GM21423 (cell line): ENCODE measurements around the gene MRE11.
"Not testable (repeated sequence)": the region's sequence is repeated elsewhere in the genome, so short reads cannot be mapped to it uniquely, and the experiment has no call there.

Source experiments
- ATAC-seq: cut with Tn5 transposase; IDR thresholded peaks from one replicate; pipeline ENCODE4 v1.9.1; 2021; ENCODE audit warnings: mild to moderate bottlenecking, moderate library complexity; ENCODE audit not compliant: unreplicated experiment

Gene MRE11

GRCh38 chr11:94433049-94433448, 60.6 kb downstream of the MRE11 start:
- no peak for ATAC-seq

GRCh38 chr11:94424662-94425061, 69.0 kb downstream of the MRE11 start:
- ATAC-seq, result no peak

- ATAC-seq, result no peak
These were observed 69.6 kb downstream of the MRE11 start for GRCh38 chr11:94424011-94424410.

GRCh38 chr11:94423507-94423906, 70.1 kb downstream of the MRE11 start:
- ATAC-seq, result no peak

- ATAC-seq, result no peak
These were observed 75.4 kb downstream of the MRE11 start for GRCh38 chr11:94418123-94418765.

GRCh38 chr11:94417386-94417987, 76.2 kb downstream of the MRE11 start:
- ATAC-seq, result no peak

- no peak for ATAC-seq
These were observed 88.4 kb downstream of the MRE11 start for GRCh38 chr11:94405062-94405833.

- no peak for ATAC-seq
These were observed 91.3 kb downstream of the MRE11 start for GRCh38 chr11:94402355-94402754.

GRCh38 chr11:94401773-94402265, 91.8 kb downstream of the MRE11 start:
- ATAC-seq, result no peak

GRCh38 chr11:94400839-94401772, 92.5 kb downstream of the MRE11 start, which contains the start of gene GPR83:
GPR83 (minus strand) TSS chr11:94401419; CDS start chr11:94401247, 172 bp downstream.
- ATAC-seq, result no peak

- no peak for ATAC-seq
These were observed 93.2 kb downstream of the MRE11 start for GRCh38 chr11:94400457-94400838.

GRCh38 chr11:94400050-94400449, 93.6 kb downstream of the MRE11 start:
- no peak for ATAC-seq

GRCh38 chr11:94398101-94398500, 95.5 kb downstream of the MRE11 start:
- no peak for ATAC-seq

- ATAC-seq, result no peak
These were observed 97.4 kb downstream of the MRE11 start for GRCh38 chr11:94396282-94396681.

GRCh38 chr11:94391937-94392336, 101.7 kb downstream of the MRE11 start:
- ATAC-seq, result not testable (repeated sequence)

- no peak for ATAC-seq
These were observed 114.0 kb downstream of the MRE11 start for GRCh38 chr11:94379613-94380012.

- no peak for ATAC-seq
These were observed 116.8 kb downstream of the MRE11 start for GRCh38 chr11:94376841-94377240.

- not testable (repeated sequence) for ATAC-seq
These were observed 123.1 kb downstream of the MRE11 start for GRCh38 chr11:94370576-94370975.
